Breast epithelium (tissue), 3 donors: ENCODE data around the gene SAC3D1.

Experiments
- CTCF ChIP-seq, 3 donors: fragments of 450-650 bp; IDR thresholded peaks; one replicate each; pipeline ENCODE4 v1.5.1; 2016 to 2017; ENCODE audit warnings: antibody characterized with exemption in 3 of 3, mild to moderate bottlenecking in 3 of 3, moderate library complexity in 3 of 3
- POLR2AphosphoS5 ChIP-seq, 3 donors: sonication (generic); formaldehyde crosslinking; IDR thresholded peaks; one replicate each; pipeline ENCODE4 v1.6.1; 2017; ENCODE audit warnings: antibody characterized with exemption in 3 of 3

DNA sequence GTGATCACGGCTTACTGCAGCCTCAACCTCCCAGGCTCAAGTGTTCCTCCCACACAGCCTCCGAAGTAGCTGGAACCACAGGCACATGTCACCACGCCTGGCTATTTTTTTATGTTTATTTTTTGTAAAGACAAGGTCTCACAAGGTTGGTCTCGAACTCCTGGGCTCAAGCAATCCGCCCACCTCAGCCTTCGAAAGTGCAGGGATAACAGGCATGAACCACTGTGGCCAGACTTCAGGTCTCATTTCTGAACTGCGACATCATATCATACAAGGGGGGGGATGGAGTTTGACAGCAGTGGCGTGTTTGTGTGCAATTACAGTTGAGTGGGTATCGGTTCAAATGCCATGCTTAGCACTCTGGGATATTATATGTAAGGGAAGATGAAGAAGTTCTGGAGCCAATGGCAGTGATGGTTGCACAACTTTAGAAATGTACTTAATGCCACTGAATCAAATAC is 10.4 kb downstream of the SAC3D1 start:
- TF ChIP-seq CTCF (IDR thresholded peaks at IDR 0.05) (no peak), POLR2AphosphoS5 (IDR thresholded peaks at IDR 0.05) (no peak)
